GM21786 (cell line): ENCODE data around the gene MAP3K20.

Experiments used
- ATAC-seq: cut with Tn5 transposase; IDR thresholded peaks from one replicate; pipeline ENCODE4 v1.9.1; 2021; ENCODE audit not compliant: unreplicated experiment

MAP3K20 gene

DNA sequence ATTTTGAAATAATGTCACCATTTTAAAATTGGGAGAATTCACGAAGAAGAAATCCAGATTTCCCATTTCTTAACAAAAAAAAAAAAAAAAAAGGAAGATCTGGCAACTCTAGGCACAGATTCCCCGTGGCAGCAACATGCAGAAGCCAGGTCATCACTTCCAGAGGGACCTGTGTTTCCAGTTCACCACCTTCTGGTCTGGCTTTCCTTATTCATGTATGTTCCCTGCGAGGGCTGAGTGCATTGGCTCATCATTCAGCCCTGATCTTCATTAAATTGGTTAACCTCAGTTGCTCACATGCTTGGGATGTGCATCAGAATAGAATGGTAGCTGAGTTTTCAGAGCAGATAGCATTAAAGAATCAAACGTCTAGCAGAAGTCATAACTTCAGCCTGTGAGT lies 25.0 kb upstream of the MAP3K20 start:
- no peak for ATAC-seq

DNA sequence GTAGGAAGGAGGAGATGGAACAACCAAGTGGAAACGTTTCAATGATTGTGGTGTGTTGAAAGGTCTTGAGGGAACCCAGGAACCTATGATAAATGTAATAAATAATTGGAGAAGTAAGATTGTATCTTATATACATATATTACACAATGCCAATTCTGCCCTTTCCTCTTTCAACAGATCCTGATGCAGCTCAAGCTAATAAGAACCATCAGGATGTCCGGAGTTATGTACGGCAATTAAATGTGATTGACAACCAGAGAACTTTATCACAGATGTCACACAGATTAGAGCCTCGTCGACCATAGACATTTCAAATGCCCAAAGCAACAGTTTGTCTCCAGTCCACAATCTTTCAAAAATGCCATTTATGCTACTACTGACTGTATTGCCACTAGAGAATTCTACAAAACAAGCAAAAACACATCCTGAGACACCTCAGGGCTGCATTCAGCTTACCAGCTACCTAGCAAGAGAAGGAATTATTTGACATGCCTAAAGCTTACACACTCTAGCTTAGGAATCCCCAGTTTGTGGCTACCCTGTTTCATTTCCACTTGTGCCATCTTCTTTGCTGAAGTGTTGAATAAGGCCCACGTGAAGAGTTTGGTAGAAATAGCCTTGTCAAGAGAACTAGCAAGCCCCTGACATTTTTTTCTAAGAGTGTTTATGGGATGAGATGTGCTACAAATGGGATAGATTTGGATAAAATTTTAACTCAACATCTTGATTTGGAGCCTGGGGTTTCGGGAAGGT lies 24.0 kb upstream of the MAP3K20 start:
- ATAC-seq: no peak

DNA sequence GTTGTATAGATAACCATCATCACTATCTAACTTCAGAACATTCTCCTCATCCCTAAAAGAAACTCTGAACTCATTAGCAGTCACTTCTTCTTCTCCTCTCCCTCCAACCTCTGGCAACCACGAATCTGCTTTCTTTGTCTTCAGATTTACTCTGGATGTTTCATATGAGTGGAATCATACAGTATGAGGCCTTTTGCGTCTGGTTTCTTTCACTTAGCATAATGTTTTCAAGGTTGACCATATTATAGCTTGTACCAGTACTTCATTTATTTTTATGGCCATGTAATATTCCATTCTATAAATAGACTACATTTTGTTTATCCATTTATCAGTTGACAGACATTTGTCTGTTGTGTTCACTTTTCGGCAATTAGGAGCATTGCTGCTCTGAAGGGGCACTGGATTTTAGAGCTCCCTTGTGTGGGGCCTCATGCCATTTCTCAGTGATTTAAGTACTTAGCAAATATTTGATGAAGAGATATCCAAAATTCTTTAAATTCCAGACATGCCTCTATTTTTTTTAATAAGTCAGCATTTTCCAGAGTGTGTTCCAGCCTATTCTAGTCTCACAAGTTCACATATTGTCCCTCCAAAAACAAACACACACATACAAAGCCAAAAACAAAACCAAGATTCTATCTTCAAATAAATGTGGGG lies 22.5 kb upstream of the MAP3K20 start:
- ATAC-seq: no peak

DNA sequence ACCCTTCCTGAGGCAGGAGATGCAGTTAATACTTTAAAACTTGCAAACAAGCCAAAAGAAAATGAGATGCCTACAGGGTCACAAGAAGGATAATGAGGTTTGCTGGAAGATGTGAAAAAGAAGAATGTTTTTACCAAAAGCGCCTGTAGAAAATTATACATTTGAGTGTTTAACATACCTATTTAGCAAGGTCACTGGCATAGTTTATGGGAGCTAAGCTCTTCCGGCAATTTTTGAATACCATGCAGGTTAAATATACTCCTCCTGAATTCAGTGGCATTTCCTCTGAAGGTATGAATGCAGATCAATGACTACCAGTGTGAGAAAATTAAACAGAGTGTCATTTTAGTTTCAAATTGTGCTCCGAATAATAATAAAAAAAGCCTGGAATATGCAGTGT lies 21.2 kb upstream of the MAP3K20 start:
- no peak for ATAC-seq

DNA sequence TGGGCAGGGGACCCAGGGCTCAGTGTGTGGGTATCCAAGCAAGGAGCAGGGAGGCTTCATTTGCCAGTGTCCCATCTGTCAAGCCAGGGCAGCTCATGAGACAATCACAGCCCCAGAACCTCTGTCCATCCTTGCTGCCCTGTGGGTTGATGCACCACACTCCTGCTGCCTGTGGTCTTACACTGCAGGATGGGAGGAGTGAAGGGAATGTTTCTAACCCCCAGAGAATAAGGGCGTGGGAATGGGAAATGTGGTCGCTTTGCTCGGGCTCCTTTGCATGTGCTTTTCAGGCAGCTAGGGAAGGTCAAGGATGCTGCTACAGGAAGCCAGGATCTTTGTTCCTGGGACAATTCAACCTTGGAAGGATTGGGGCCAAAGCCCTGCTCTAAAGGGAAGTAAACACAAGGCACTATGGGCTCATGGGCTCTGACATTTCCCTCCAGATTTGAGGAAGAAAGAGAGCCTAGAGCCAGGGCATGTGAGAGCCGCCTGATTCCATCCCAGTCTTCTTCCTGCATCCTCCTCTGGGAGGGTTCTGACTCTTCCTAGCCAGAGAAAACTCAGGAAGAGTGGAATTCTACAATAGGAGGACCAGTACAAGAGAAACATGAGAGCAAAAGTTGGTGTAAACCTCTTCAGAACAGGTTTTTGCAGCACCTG lies 18.8 kb upstream of the MAP3K20 start:
- no peak for ATAC-seq

DNA sequence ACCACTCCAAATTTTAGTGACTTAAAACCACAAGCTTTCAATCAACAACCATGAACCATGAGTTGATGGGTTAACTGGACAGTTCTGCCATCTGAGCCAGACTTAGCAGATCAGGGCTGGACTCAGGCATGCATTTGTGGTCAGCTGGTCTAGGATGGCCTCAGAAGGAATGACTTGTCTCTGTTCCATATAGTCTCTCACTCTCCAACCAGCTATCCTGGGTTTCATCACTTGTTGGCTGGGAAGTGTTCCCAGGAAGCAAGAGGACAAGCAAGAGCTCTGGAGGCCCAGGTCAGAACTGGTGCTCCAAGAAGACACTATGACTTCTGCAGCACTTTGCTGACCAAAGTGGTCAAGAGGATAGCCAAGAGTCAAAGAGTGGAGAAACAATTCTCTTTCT lies 17.5 kb upstream of the MAP3K20 start:
- no peak for ATAC-seq

DNA sequence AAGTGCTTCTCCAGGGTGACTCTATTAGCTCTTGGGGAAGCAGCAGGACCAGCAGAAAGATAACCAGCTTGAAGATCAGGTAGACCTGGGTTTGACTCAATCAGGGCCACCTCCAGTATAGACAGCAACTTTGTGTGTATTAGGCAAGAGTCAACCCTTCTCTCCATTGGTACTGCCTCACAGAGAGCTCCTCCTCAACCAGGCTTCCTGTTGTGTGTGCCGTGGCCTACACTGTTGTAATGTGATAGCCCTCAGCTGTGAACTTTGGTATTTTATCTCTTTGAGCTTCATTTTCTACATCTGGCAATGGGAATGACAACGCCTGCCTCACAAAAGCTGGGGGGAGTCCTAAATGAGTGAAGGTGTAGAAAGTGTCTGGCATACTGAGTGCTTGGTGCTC lies 17.0 kb upstream of the MAP3K20 start:
- ATAC-seq: no peak

DNA sequence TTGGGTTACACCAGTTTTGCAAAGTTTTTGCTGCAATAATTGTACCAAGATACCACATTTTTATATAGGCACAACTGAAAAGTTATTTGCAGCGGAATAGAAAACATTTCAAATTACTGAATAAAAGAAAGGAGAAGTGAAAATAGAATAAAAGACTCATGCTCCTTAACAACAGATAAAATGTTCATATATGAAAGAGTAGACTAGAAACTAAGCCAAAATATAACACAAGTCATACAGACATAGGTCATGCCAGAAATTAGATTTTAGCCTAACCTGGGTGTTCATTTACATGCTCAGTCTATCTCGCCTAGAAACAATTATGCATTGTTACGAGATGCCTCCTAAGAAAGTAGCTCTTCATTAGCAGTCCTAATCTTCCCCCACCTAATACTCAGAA lies 16.4 kb upstream of the MAP3K20 start:
- no peak for ATAC-seq

DNA sequence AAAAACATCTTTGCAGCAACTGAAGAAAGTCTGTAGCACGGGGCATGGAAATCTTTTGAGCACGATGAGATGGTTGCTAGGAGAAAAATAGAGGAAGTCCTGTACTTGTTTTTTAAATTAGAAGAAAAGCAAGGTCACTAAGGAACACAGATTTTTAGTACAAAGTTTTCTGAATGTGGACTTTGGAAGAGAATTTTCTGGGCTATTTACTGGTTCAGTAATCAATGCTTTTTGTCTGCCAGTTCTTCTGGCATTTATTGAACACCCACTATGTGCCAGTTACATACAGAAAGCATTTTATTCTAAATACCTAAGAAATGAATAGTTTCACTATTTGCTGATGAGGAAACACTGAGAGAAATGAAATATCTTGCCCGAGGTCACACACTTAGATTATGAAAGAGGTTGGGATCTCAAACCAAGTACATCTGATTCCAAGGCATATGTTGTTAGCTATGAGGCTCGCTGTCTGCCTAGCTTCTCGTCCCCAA lies 15.6 kb upstream of the MAP3K20 start:
- ATAC-seq: no peak

DNA sequence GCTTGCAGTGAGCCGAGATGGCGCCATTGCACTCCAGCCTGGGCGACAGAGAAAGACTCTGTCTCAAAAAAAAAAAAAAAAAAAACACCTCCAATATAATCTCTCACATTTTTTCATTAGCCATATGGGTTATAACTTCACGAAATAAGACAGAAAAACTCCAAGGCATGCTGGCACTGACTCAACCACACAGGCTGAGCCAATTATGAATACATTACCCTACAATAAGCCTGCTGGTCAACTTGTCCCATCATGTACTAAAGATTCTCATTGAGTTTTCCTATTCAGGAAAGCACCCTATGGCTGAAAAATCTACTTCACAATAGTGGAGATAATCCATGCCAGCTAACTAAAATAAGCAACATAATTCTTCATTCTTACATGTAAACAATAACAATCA lies 12.8 kb upstream of the MAP3K20 start:
- no peak for ATAC-seq

DNA sequence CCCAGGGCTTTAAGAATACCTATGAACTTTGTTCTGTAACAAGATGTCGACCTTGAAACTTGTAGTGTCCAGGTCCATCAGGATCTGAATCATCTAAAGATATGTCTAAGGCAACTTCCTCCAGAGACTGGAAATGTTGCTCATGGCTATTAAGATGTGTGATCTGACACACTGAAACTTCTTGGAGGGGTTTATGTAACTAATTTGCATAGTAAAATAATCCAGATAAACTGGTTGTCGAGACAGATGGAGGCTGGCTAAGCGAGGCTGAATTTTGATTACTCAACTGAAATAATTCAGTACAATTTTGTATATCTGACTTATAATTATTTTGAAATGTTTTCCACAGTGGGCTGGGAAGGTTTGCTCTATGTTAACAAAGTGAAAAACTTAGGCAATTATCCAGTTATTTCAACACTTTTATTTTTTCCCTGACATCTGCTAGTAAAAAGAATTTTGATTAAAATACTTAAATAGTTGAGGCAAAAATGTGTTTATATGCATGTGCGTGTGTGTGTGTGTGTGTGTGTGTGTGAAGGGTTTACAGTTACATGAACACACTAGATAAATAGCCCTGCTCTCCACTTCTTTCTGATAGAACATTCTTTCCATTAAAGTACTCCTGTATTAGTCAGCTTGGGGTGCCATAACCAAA lies 11.4 kb upstream of the MAP3K20 start:
- ATAC-seq: no peak

DNA sequence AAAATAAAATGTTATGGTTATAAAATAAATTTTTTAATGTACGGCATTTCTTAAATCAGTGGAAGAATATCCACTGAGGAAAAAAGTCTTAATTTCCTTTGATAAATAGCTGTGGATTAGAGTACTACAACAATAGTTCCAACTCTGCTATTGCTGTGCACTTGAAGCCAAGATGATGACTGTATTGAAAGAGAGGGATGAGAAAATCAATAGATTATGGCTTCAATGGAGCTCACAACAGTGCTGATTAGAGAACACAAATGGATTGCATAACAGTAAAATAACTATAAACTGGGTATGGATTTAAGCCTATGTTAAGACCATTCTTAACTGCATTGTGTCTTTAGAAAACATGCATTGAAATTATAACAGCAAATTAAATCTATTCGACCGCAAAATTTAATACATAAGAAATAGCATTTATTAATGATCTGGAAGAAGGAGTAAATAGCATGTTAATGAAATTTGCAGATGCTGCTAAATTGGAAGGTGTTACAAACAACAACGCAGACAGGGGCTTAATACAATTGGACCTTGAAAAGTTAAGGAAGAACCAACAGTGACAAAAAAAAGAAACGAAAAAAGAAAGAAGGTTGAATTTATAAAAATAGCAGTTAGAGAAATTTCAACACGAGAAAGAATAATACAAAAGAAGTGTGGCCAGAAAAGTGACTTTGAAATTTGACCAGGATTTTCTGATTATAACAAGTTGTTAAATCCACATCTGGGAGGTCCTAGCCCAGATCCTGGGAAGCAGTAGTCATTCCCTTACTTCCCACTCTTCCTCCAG lies 8.6 kb upstream of the MAP3K20 start:
- no peak for ATAC-seq

DNA sequence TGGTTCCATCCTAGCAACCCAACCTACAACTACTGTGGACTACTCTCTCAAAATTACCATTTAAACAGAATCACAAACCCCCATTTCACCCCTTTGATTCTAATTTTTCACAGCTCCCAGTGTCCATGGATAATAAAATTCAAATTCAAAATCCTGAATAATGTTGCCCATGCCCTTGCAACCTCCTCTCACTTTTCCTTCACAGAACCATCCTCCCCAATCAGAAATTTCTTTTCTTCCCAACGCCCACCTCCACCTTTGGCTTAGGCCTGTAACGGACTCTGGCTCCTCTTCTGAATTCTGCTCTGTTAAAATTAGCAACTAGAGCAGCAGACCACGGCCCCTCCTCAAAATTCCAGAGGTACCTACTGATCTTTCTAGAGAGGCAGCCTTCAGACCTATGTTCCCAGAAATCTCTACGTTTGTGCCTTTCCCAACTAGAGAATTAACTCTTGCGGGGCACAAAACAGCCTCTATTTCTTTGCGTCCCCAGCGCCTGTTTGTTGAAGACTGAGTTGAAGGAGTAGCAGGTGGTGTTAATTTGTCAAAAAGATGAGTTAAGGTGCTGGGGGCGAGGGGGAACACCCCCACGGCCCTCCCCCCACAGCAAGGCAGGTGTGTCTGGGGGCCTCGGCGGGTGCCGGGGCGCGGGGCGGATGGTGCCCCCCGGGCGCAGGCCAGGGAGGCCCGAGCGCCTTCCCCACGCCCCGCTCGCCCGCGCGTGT lies 428 bp upstream of the MAP3K20 start:
- no peak for ATAC-seq

DNA sequence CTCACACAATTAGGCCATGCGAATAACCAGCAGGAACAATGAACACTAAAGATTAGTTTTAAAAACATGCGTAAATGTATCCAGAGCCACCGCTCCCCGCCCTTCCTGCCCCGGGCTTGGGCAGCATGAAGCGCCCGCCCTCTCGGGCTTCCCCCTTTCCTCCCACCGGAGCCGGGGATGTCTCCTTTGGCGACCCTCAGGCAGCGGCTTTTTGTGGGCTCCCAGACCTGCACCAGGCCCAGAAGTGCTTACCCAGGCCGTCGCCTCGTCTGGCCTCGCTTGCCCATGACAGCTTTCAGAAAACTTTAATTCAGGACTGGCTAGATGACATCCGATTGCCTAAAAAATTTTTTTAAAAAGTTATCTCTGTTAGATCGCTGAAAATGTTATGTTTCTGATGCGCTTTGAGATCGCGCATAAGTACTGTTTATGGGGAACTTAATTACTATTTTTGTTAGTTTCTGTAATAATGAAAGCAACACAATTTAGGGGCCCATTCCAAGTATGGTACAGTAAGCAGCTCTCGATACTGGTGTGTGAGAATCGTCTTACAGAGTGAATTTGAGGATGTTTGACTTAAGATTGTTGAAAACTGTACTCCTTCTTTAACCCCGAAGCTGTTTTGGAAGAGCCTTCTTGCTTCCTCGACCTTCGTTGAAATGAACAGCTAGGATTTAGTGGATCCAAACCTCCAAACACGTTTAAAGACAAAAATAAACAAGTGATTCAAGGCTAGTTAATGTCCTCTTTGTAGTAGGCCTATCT lies 1.1 kb downstream of the MAP3K20 start:
- ATAC-seq: peak; percentile 31

DNA sequence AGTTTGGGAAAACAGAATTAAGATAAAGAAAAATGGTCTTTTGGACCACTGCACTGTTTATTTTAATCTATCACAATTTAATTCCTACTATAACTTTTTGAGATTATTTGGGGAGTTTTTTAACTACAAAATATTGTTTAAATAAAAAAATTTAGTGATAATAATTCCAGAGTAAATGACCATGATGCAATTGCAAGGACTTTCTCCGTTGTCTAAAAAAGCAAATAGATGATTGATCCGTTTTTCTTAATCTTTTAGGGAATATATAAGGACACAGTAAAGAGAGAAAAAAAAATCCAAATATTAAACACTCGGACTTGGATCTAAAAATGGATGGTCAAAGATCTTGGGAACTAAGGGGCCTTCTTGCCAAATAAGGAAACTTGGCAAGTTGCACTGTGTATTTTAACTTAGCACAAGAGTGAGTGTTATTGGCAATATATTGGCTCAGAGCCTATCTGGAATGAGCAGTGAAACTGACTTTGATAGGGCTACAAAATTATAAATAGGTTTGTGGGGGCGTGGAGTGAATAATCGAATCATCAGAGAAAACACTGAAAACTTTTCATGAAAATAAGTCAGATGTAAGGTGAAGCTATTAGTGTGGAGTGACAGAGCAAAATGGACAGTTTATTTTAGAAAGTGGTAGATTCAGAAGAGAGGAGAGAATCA lies 2.0 kb downstream of the MAP3K20 start:
- no peak for ATAC-seq

DNA sequence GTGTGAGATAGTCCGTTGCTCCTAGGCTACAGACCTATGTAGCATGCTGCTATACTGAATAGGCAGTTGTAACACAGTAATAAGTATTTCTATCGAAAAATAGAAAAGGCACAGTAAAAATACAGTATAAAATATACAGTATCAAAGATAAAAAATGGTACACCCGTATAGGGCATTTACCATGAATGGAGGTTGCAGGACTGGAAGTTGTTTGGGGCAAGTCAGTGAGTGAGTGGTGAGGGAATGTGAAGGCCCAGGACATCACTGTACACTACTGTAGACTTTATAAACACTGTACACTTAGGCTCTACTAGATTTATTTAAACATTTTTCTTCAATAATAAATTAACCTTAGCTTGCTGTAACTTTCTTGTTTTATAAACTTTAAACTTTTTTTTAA lies 3.5 kb downstream of the MAP3K20 start:
- ATAC-seq: no peak

DNA sequence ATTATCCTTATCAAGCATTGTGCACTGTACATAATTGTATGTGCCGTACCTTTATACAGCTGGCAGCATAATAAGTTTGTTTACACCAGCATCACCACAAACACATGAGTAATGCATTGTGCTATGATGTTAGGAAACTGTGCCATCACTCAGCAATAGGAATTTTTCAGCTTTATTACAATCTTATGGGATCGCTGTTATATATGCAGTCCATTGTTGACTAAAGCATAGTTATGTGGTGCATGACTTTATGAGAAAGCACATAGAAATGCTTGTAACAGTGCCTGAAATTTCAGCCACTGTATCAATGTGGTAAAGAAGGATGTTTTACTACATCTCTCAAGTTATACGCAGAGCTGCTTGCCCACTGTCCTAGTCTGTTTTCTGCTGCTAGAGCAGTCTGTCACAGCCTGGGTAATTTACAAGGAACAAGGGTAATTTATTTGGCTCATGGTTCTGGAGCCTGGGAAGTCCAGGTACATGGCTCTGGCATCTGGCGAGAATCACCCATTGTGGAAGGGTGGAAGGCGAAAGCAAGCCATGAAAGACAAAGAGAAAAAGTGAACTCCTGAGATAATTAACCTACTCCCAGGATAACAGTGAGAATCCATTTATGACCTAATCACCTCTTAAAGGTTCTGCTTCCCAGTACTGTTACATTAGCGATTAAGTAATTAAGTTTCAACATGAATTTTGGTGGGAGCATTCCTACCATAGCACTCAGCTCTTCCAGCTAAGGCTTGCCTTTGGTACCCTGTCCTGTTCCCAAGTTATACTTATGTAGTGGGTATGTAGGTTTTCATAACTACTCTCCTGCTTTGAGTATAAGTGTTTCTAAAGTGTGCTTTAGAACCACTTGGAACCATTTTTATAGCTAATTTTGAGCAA lies 4.6 kb downstream of the MAP3K20 start:
- ATAC-seq: no peak
